Neuronal stem cell (in vitro differentiated cells): ENCODE results near the gene MYH1.

Experiments
- DNase-seq: peaks from one replicate; pipeline ENCODE4 v3.0.0-alpha.2; 2013; ENCODE audit warnings: low spot score
- H2AFZ ChIP-seq: one replicate; pipeline ENCODE4 v1.6.1; 2013; ENCODE audit warnings: mild to moderate bottlenecking, low read length, inconsistent platforms
- H2AK5ac ChIP-seq: 2 replicates; pipeline ENCODE4 v1.6.1; 2013; ENCODE audit warnings: low read depth, mild to moderate bottlenecking, inconsistent platforms, low read length, moderate library complexity, mixed read lengths
- H2BK120ac ChIP-seq: 2 replicates; pipeline ENCODE4 v1.6.1; 2013; ENCODE audit warnings: low read depth, mild to moderate bottlenecking, inconsistent platforms, low read length, moderate library complexity, mixed read lengths
- H2BK12ac ChIP-seq: one replicate; pipeline ENCODE4 v1.6.1; 2013; ENCODE audit warnings: low read length, inconsistent platforms
- H2BK15ac ChIP-seq: 2 replicates; pipeline ENCODE4 v1.6.1; 2013; ENCODE audit warnings: mild to moderate bottlenecking, low read length, inconsistent platforms, mixed read lengths
- H2BK5ac ChIP-seq: one replicate; pipeline ENCODE4 v1.6.1; 2013; ENCODE audit warnings: inconsistent platforms, mild to moderate bottlenecking, low read length, moderate library complexity
- H3K14ac ChIP-seq: one replicate; pipeline ENCODE4 v1.6.1; 2013; ENCODE audit warnings: low read length, inconsistent platforms
- H3K18ac ChIP-seq: 2 replicates; pipeline ENCODE4 v1.6.1; 2013; ENCODE audit warnings: low read length, inconsistent platforms
- H3K23ac ChIP-seq: 2 replicates; pipeline ENCODE4 v1.6.1; 2013; ENCODE audit warnings: low read depth, mild to moderate bottlenecking, mixed read lengths, low read length, inconsistent platforms; ENCODE audit not compliant: poor library complexity
- H3K27ac ChIP-seq: replicated peaks from 3 replicates; pipeline ENCODE4 v1.5.1; 2013; ENCODE audit warnings: low read length, inconsistent platforms
- H3K27me3 ChIP-seq, 3 experiments: 2 replicates each; pipeline ENCODE4 v1.6.1; 2013; ENCODE audit warnings: low read length in 3 of 3, mild to moderate bottlenecking in 2 of 3, inconsistent platforms in 1 of 3, low read depth in 1 of 3, mixed read lengths in 1 of 3, moderate library complexity in 1 of 3; ENCODE audit not compliant: control insufficient read depth in 3 of 3, insufficient read depth in 3 of 3
- H3K36me3 ChIP-seq, 2 donors: replicated peaks in 1 of 2; 2 replicates each; pipeline ENCODE4 v1.6.1; 2013; ENCODE audit warnings: low read length in 2 of 2; ENCODE audit not compliant: control insufficient read depth in 2 of 2, insufficient read depth in 2 of 2
- H3K4ac ChIP-seq: 2 replicates; pipeline ENCODE4 v1.6.1; 2013; ENCODE audit warnings: inconsistent platforms, mild to moderate bottlenecking, low read length, moderate library complexity
- H3K4me1 ChIP-seq, 2 donors: 1 replicate in 1 of 2; 2 replicates in 1 of 2; pipeline ENCODE4 v1.6.1; 2013; ENCODE audit warnings: low read length in 2 of 2, low read depth in 1 of 2; ENCODE audit not compliant: control insufficient read depth in 2 of 2, insufficient read depth in 1 of 2
- H3K4me2 ChIP-seq: one replicate; pipeline ENCODE4 v1.6.1; 2013; ENCODE audit warnings: mild to moderate bottlenecking, low read length, inconsistent platforms; ENCODE audit not compliant: insufficient read depth, poor library complexity, severe bottlenecking
- H3K4me3 ChIP-seq, 2 donors: 2 replicates each; pipeline ENCODE4 v1.5.1; 2013; ENCODE audit warnings: low read length in 2 of 2, mild to moderate bottlenecking in 2 of 2, inconsistent platforms in 1 of 2, moderate library complexity in 1 of 2
- H3K79me1 ChIP-seq: one replicate; pipeline ENCODE4 v1.6.1; 2013; ENCODE audit warnings: low read depth, mild to moderate bottlenecking, inconsistent platforms, low read length, moderate library complexity
- H3K9ac ChIP-seq: one replicate; pipeline ENCODE4 v1.6.1; 2013; ENCODE audit warnings: mild to moderate bottlenecking, low read depth, low read length, inconsistent platforms; ENCODE audit not compliant: poor library complexity
- H3K9me3 ChIP-seq, 2 donors: replicated peaks in 1 of 2; 2 replicates each; pipeline versions ENCODE3 to v1.6.1; 2013; ENCODE audit warnings: low read length in 2 of 2, mild to moderate bottlenecking in 2 of 2, inconsistent platforms in 1 of 2, low read depth in 1 of 2, mixed read lengths in 1 of 2, moderate library complexity in 1 of 2; ENCODE audit not compliant: control insufficient read depth in 2 of 2, insufficient read depth in 1 of 2
- H4K8ac ChIP-seq: one replicate; pipeline ENCODE4 v1.6.1; 2013; ENCODE audit warnings: low read depth, mild to moderate bottlenecking, inconsistent platforms, low read length, moderate library complexity
- H4K91ac ChIP-seq: one replicate; pipeline ENCODE4 v1.6.1; 2013; ENCODE audit warnings: low read length, low read depth, mild to moderate bottlenecking, inconsistent platforms; ENCODE audit not compliant: poor library complexity
- WGBS, 2 donors: extraction: QIAGEN DNeasy Blood & Tissue Kit; methylation state at CpG; one replicate each; pipeline ENCODE4 v1.1.7; 2013; ENCODE audit warnings: missing lambda C conversion rate in 2 of 2, mixed read lengths in 1 of 2; ENCODE audit not compliant: insufficient read length in 2 of 2, insufficient replicate concordance in 1 of 2; ENCODE audit errors: extremely low coverage in 2 of 2; 5-methylcytosine and 5-hydroxymethylcytosine counted together

The MYH1 gene

GRCh38 chr17:10516065-10516464, 2.3 kb downstream of the MYH1 start:
- Histone ChIP-seq H3K23ac (no peak overlapping the region), H3K9me3 (no peaks in the 10 kb centered on the region), H2BK5ac (no peak overlapping the region), H3K36me3 (no peaks in the 10 kb centered on the region), H2BK120ac (no peak overlapping the region), H3K27me3 (no peaks in the 10 kb centered on the region), H2BK12ac (no peak overlapping the region), H3K4me3 (no peak overlapping the region), H4K8ac (no peak overlapping the region), H3K14ac (no peak overlapping the region), H3K4ac (no peak overlapping the region), H3K4me2 (no peak overlapping the region), H3K79me1 (no peaks in the 10 kb centered on the region), H3K18ac (no peak overlapping the region), H3K4me1 (no peaks in the 10 kb centered on the region), H3K9ac (no peak overlapping the region), H2AFZ (no peak overlapping the region), H4K91ac (no peak overlapping the region), H2BK15ac (no peak overlapping the region), H3K27ac (no peak overlapping the region), H2AK5ac (no peak overlapping the region)
- no peak for DNase-seq
- WGBS, 2 donors = no CpG with 5 or more reads among the region's 7 CpGs

GRCh38 chr17:10513299-10514067, 4.9 kb downstream of the MYH1 start:
- Histone ChIP-seq H3K27ac (no peak overlapping the region), H2BK15ac (no peak overlapping the region), H2BK120ac (no peak overlapping the region), H3K4me1 (no peaks in the 10 kb centered on the region), H3K4ac (no peak overlapping the region), H4K8ac (no peak overlapping the region), H3K9ac (no peak overlapping the region), H3K18ac (no peak overlapping the region), H3K23ac (no peak overlapping the region), H3K4me2 (no peak overlapping the region), H4K91ac (no peak overlapping the region), H3K27me3 (no peaks in the 10 kb centered on the region), H2BK12ac (no peak overlapping the region), H3K4me3 (no peak overlapping the region), H3K79me1 (no peaks in the 10 kb centered on the region), H2AK5ac (no peak overlapping the region), H2AFZ (no peak overlapping the region), H3K36me3 (no peaks in the 10 kb centered on the region), H3K9me3 (no peaks in the 10 kb centered on the region), H3K14ac (no peak overlapping the region), H2BK5ac (no peak overlapping the region)
- WGBS, 2 donors = no CpG with 5 or more reads among the region's 6 CpGs
- no peak for DNase-seq

GRCh38 chr17:10512856-10513255, 5.5 kb downstream of the MYH1 start:
- no peaks in the 10 kb centered on the region for H3K79me1 ChIP-seq
- H3K4me3 ChIP-seq = no peak overlapping the region
- no peak overlapping the region for H3K23ac ChIP-seq
- no peak for DNase-seq
- no peak overlapping the region for H4K91ac ChIP-seq
- H2AK5ac ChIP-seq = no peak overlapping the region
- no peaks in the 10 kb centered on the region for H3K27me3 ChIP-seq
- no peak overlapping the region for H3K18ac ChIP-seq
- H3K27ac ChIP-seq = no peak overlapping the region
- no peak overlapping the region for H2BK12ac ChIP-seq
- no peak overlapping the region for H3K14ac ChIP-seq
- no peaks in the 10 kb centered on the region for H3K36me3 ChIP-seq
- H3K9ac ChIP-seq = no peak overlapping the region
- no peak overlapping the region for H2BK5ac ChIP-seq
- no CpG with 5 or more reads among the region's 2 CpGs for WGBS, 2 donors
- no peak overlapping the region for H2AFZ ChIP-seq
- H4K8ac ChIP-seq = no peak overlapping the region
- H3K4me1 ChIP-seq = no peaks in the 10 kb centered on the region
- no peak overlapping the region for H2BK120ac ChIP-seq
- H3K4me2 ChIP-seq = no peak overlapping the region
- no peak overlapping the region for H2BK15ac ChIP-seq
- no peaks in the 10 kb centered on the region for H3K9me3 ChIP-seq
- no peak overlapping the region for H3K4ac ChIP-seq

- Histone ChIP-seq H3K9ac (no peak overlapping the region), H3K36me3 (no peaks in the 10 kb centered on the region), H3K79me1 (no peaks in the 10 kb centered on the region), H2BK5ac (no peak overlapping the region), H2BK15ac (no peak overlapping the region), H3K4me2 (no peak overlapping the region), H2AK5ac (no peak overlapping the region), H3K4ac (no peak overlapping the region), H2BK120ac (no peak overlapping the region), H3K14ac (no peak overlapping the region), H4K8ac (no peak overlapping the region), H3K27me3 (no peaks in the 10 kb centered on the region), H3K23ac (no peak overlapping the region), H3K9me3 (no peaks in the 10 kb centered on the region), H3K4me1 (no peaks in the 10 kb centered on the region), H4K91ac (no peak overlapping the region), H3K4me3 (no peak overlapping the region), H3K18ac (no peak overlapping the region), H3K27ac (no peak overlapping the region), H2AFZ (no peak overlapping the region), H2BK12ac (no peak overlapping the region)
- no CpG with 5 or more reads among the region's 3 CpGs for WGBS, 2 donors
- DNase-seq = no peak
Observed at GRCh38 chr17:10499950-10500349, 18.4 kb downstream of the MYH1 start.
